ENCODE data around the gene PABPC1L. TPM values are rescaled to one million over a fixed set of nuclear protein-coding genes. Genes with fewer than 3 reads are reported as not detected.

PABPC1L gene
- total and polyA plus RNA-seq, 7 donors, result 1.1 to 22.9 (median 4.4) TPM

DNA sequence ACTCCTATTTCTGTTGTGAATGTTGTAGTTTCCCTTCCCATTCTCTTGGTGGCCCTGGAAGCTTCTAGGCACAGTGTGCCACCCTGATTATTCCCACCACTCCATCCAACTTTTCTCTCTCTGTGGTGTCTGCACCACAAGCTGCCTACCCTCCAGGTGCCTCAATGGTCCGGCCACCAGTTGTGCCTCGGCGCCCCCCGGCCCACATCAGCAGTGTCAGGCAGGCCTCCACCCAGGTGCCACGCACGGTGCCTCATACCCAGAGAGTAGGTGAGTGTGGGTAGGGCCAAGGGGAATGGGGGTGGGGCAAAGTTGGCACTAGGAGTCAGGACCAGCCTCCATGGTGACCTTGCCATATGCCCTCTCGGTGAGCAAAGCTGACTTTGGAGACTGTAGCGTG, 23.1 kb downstream of the PABPC1L start:
- no peak overlapping the region for H3K27ac ChIP-seq
- H3K36me3 ChIP-seq, result no peaks in the 10 kb centered on the region
- TF ChIP-seq POLR2A (IDR thresholded peaks at IDR 0.05) (no peak), POLR2AphosphoS5 (IDR thresholded peaks at IDR 0.05) (no peak), EP300 (IDR thresholded peaks at IDR 0.05) (no peak)
- TF ChIP-seq, protein P1, sequence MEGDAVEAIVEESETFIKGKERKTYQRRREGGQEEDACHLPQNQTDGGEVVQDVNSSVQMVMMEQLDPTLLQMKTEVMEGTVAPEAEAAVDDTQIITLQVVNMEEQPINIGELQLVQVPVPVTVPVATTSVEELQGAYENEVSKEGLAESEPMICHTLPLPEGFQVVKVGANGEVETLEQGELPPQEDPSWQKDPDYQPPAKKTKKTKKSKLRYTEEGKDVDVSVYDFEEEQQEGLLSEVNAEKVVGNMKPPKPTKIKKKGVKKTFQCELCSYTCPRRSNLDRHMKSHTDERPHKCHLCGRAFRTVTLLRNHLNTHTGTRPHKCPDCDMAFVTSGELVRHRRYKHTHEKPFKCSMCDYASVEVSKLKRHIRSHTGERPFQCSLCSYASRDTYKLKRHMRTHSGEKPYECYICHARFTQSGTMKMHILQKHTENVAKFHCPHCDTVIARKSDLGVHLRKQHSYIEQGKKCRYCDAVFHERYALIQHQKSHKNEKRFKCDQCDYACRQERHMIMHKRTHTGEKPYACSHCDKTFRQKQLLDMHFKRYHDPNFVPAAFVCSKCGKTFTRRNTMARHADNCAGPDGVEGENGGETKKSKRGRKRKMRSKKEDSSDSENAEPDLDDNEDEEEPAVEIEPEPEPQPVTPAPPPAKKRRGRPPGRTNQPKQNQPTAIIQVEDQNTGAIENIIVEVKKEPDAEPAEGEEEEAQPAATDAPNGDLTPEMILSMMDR (IDR thresholded peaks at IDR 0.05), result no peak
- no peaks in the 10 kb centered on the region for H3K27me3 ChIP-seq
- no peaks in the 10 kb centered on the region for H3K9me3 ChIP-seq
- intact Hi-C loops (cut with DNase I), result no loop called here
- no peak overlapping the region for H3K4me3 ChIP-seq
- WGBS, 2 donors, result 97 to 98% methylated on average over 8 of the region's 8 CpGs
- no peak for DNase-seq
- no peaks in the 10 kb centered on the region for H3K4me1 ChIP-seq

DNA sequence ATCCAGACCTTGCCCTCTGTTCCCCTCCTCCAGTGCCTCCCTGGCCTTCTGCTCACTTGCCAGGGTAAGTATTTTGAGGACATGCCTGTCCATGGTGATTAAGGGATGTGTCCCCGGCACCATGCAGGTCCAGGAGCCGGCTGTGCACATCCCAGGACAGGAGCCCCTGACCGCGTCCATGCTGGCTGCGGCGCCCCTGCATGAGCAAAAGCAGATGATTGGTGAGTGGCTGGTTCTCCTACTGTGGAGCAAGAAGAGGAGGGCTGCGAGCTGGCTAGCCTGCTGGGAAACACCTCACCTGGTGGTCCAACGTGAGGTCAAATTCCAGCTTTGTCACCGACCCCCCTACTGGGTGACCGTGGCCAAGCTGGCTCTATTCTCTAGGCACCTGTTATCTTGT, 26.6 kb downstream of the PABPC1L start:
- Histone ChIP-seq H3K36me3 (peaks cover 0 to 16% (median 3%) of the 10 kb centered on the region in 4 donors), H3K9me3 (no peaks in the 10 kb centered on the region), H3K4me1 (no peaks in the 10 kb centered on the region), H3K4me3 (no peak overlapping the region), H3K27me3 (no peaks in the 10 kb centered on the region), H3K27ac (no peak overlapping the region)
- TF ChIP-seq, protein P1 (IDR thresholded peaks at IDR 0.05), result no peak
- TF ChIP-seq POLR2A (IDR thresholded peaks at IDR 0.05) (no peak), EP300 (IDR thresholded peaks at IDR 0.05) (no peak), POLR2AphosphoS5 (IDR thresholded peaks at IDR 0.05) (no peak)
- intact Hi-C loops (cut with DNase I), result no loop called here
- DNase-seq, result no peak
- 95 to 96% methylated on average over 10 of the region's 10 CpGs for WGBS, 2 donors

DNA sequence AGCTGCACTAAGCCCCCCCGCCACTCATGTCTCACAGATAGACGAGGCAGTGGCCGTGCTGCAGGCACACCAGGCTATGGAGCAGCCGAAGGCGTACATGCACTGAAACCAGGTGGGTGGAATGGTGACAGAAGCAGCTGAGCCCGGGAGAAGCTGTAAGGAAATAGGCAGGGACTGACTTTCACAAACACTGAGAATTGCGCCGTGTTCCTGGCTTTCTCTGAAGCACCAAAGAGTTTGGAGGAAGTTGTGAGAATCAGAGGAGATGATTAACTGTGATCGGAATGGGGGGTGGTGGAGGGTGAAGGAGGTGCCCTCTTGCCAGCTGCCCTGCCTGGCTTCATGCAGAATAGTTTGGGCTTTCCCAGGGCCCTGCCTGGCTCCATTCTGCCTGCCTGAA, 28.8 kb downstream of the PABPC1L start:
- TF ChIP-seq, protein P1 (IDR thresholded peaks at IDR 0.05), result no peak
- TF ChIP-seq EP300 (IDR thresholded peaks at IDR 0.05) (no peak), POLR2AphosphoS5 (IDR thresholded peaks at IDR 0.05) (no peak), POLR2A (IDR thresholded peaks at IDR 0.05) (no peak)
- Histone ChIP-seq H3K27ac (no peak overlapping the region), H3K27me3 (no peaks in the 10 kb centered on the region), H3K4me3 (no peak overlapping the region), H3K9me3 (no peaks in the 10 kb centered on the region), H3K36me3 (peaks cover 6 to 37% (median 19%) of the 10 kb centered on the region in 4 donors), H3K4me1 (no peaks in the 10 kb centered on the region)
- DNase-seq, result no peak
- WGBS, 2 donors, result 87 to 88% methylated on average over 9 of the region's 9 CpGs
- intact Hi-C loops (cut with DNase I), result no loop called here

DNA sequence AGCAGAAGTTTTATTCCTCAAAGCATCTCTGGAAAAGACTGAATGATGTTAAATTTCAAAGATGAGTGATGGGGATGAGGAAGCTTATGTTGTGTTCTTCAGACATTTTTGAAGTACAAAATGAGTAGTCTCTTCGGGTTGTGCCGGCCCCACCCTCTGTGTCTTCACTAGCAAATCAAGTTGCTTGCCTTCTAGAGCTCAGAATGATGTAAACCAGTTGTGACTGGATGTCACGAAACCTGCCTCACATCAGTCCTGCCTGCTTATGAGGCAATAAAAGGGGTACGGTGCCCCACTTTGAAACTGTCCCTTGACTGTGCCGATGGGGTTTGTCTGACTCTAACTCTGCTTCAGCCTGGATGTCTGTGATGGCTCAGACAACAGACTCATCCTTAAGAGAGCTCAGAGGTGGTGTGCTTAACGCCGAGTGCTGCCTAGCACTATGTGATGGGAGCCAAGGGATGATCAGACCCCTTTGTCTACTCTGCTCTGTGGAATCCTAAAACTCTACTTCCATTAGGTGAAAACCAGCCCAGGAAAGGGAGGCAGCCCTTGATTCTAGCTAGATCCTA, 31.3 kb downstream of the PABPC1L start:
- Histone ChIP-seq H3K27ac (no peak overlapping the region), H3K4me1 (no peaks in the 10 kb centered on the region), H3K27me3 (no peaks in the 10 kb centered on the region), H3K4me3 (no peak overlapping the region), H3K36me3 (peaks cover 6 to 58% (median 26%) of the 10 kb centered on the region in 4 donors), H3K9me3 (no peaks in the 10 kb centered on the region)
- WGBS, 2 donors, result 72 to 89% methylated on average over 7 of the region's 7 CpGs
- intact Hi-C loops (cut with DNase I), result no loop called here
- no peak for DNase-seq
- TF ChIP-seq, protein P1 (IDR thresholded peaks at IDR 0.05), result no peak

Measured in sigmoid colon (tissue), 7 donors.